HG03565 (cell line): ENCODE data around the gene IGFBP2.

Experiments used
- ATAC-seq: cut with Tn5 transposase; IDR thresholded peaks from one replicate; pipeline ENCODE4 v1.9.1; 2021; ENCODE audit warnings: mild to moderate bottlenecking, moderate library complexity; ENCODE audit not compliant: unreplicated experiment

IGFBP2 gene

DNA sequence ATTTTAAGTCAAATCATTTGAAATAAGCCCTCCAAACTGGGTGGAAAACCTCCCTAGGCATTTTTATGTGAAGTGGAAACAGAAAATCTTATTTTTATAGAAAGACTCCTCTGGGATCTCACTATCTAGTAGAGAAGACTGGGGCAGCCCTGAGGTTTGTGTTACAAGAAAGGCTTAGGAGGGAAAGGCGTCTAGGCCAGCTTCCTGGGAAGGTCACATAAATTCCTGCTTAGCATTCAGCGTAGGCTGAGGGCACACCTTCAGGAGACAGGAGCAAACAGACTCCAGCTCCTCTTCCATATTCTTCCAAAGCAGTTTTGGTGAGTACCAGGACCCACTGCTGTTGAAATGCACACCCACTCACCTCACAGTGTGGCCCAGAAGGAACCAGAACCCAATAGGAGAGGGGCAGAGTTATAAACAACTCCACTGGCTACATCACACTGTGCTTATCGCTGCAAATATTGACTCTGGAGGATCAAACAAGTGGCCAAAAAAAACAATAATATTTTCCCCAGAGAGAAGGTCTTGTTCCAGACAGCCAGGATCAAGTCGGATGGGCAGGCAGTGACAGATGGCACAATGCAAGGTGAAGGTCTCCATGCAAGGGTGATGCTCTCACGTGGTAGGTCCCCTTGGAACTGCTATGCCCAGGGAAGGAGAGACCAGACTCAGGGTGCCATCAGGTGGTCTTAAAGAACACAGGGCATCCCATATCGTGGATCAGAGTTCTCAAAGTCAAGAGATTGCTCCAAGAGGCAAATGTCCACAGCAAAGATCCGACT lies 17.7 kb upstream of the IGFBP2 start:
- no peak for ATAC-seq

- ATAC-seq = no peak
These were observed 17.0 kb upstream of the IGFBP2 start for GRCh38 chr2:216616083-216616678.

DNA sequence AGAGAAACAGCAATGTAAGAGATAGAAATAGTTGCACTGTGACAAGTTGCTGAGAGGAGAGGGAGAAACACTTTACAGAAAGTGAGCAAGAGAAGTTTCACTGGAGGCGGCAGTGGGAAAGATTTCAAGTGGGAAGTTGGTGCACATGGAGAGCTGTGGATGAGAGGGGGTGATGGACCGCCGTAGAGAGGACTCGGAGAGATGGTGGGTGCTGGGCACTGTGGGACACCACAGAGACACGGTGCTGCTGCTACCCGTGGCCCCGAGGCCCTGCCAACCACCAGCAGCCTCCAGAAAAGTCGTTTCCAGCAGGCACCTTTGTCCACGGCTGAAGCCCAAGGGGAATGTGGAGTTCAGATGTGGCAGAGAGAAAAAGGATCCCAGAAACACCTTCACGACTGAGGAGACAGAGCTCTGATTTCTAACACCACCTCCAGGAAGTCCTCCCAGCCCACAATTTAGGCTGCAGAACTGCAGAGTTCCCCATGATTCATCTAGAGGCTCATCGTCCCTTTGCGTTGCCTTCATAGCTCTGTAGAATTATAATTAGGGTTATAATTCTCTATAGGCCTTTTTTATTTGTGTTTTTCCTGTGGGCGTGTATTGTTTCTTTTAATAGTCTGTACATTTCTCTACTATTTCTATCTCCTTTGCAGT lies 15.9 kb upstream of the IGFBP2 start:
- ATAC-seq = no peak

DNA sequence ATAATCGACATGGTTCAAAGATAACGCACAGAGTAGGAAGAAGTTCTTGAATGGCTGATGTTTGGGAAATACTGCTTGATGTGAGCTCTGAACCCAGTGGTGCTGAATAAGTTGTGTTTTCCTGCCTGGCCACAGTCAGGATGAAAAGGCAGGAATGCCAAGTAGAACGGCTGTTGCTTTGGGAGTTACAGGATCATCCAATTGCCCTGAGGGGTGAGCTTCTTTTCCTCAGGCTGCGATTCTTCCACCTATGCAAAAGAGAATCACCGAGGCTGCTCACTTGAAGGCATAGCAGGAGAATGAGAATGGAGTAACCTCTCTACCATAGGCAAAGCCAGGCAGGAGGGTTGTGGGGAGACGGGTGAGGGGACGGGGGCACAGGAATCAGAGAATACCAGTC lies 14.4 kb upstream of the IGFBP2 start:
- ATAC-seq = no peak

DNA sequence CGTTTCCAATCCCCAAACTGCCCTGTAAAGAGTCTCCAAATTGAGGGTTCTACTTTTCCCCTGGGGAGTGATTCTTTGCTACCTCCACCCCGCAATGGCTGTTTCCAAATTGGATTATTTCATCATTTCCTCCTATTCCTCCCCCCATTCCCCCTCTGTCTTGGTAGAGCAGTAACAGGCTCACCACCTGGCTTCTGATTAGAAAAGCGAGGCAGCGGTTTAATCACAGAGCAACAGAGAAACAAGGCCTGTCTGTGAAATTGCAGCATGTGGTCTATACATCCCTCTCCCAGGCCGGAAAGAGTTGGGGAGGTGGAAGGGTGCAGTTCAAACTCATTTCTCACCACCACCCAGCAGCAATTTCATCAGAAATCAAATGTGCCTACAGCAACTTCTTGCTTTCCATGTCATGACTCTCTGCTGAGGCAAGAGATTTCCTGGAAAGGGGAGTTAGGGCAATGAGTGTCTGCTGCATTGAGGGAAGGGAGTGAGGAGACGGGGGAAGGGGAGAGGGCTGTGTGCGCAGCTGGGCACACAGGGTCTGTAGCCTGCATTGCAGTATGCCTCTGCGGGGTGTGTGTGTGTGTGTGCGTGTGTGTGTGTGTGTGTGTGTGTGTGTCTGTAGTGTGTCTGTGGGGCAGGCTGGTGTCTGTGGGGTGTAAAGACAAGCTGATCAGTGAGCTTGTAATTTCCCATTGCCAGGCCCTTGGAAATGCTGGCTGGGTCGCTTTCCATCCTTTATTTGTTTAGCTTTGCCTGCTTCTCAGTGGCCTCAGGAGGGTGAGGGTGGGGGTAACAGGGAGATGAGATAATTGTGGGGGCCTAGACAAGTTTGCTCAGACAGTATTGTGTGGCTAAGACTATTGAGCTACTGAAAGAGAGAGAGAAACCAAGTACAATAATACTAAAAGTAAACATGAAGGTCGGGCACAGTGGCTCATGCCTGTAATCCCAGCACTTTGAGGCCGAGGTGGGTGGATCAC lies 13.5 kb upstream of the IGFBP2 start:
- no peak for ATAC-seq

GRCh38 chr2:216620786-216621185 lies 12.4 kb upstream of the IGFBP2 start:
- ATAC-seq = no peak

DNA sequence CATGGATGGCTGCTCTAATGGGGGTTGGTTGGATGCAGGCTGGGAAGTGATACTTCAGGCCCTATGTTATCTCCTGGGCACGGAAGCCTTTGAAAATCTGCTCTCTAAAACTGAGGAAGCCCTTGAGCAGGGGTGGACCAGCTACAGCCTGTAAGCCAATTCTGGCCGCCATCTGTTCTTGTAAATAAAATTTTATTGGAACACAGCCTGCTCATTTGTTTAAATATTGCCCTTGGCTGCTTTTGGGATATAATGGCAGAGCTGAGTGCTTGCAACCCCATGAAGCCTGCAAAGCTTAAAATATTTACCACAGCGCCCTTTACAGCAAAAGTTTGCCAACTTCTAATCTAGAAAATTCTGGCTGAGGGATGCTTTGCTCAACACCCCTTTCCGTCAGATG lies 11.9 kb upstream of the IGFBP2 start:
- ATAC-seq = no peak

DNA sequence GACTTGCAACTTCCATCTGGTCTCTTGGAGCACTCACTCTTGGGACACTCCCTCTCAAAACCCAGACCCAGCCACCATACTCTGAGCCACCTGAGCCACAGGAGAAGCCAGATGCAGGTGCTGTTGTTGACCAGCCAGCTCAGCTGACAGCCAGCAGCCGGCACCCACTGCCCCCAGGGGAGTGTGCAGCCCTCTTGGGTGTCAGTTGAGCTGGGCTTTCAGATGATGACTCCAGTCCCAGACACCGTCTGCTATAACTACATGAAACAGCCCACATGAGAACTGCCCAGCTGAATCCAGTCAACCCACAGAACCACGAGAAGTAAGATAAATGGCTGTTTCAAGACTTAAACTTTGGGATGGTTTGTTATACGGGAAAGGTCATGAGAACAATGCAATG lies 10.7 kb upstream of the IGFBP2 start:
- ATAC-seq = no peak

DNA sequence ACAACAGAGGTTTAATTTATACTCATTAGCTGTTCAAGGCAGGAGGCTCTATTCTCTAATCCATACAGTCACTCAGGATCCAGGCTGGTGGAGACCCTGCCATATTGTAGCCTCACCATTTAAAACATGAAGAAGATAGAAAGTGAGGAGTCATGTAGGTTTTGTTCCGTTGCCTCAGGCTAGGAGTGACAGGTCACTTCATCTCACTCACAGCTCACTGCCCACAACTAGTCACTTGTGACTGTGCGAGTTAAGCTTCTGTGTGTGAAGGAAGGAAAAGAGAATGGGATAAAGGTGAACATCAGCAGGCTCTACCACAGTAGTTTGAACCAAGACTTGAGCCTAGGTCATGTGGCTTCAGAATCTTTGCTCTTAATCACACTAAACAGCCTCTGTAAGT lies 9.0 kb upstream of the IGFBP2 start:
- ATAC-seq = no peak

DNA sequence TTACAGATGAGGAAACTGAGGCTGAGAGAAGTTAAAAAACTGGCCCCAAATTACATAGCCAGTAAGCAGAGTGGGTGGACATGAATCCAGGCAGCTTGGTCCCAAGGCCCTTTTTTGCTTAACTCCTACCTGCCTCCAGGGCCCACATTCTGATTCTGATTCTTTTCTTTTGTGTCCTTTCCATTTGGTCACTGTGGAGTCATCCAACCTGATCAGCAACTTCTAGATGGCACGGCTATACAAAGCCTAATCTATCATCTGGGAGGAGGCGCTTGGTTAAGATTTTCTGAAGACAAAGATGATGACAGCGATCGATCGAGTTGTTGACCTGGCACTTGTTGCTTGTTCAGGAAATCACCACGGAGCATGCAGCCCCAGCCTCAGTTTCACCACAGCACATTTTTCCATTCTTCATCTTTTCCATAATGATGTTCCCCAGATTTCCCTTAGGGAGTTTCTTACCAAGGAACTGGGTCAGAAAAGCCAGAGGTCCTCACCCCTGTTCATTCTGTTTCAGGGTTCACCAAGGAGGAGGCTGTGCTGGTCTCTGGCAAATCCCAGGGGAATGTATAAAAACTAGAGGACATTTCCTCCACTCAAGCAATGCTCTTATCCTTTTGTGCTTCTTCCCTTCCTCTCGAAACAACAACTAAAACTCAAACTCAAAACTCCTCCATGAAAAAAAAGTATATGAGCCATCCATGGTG lies 6.9 kb upstream of the IGFBP2 start:
- ATAC-seq = no peak

DNA sequence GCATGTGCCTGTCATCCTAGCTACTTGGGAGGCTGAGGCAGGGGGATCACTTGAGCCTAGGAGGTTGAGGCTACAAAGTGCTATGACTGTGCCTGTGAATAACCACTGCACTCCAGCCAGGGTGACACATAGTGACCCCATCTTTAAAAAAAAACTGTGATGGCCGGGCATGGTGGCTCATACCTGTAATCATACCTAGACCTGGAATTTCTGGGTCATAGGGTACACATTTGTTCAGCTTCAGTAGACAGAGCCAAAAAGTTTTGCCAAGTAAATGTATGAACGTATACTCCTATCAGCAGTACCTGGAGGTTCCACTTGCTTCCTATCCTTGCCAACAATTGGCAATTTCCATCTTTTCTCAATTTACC lies 6.4 kb upstream of the IGFBP2 start:
- no peak for ATAC-seq

- no peak for ATAC-seq
These were observed 3.4 kb upstream of the IGFBP2 start for GRCh38 chr2:216629784-216630183.

DNA sequence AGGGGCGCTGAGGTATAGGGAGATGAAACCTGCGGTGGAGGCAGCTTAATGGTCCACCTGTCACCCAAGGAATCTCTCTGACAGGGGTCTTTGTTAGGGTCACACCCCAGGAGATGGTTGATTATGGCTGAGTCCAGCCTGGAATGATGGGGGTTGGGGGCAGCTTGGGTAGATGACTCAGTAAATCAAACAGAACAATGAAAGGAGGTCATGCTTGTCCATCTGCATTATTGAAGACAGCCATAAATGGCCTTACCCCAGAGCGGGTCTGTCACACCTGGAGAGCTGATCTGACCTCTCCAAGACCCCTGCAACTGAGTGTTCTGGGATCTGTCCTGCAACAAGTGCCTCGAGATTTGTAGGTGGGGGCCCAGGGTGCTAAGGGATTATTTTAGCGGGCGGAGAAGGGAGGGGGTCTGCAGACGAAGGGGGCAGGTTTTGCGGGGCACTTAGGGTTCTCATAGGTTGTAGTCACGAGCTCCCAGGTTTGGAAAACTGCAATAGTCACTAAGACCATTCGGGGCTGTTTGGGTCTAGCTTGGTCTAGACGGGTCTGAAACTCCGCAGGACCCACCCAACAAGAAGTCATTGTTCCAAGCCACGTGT lies 771 bp upstream of the IGFBP2 start:
- no peak for ATAC-seq

GRCh38 chr2:216633616-216634369 lies 573 bp downstream of the IGFBP2 start:
- no peak for ATAC-seq

DNA sequence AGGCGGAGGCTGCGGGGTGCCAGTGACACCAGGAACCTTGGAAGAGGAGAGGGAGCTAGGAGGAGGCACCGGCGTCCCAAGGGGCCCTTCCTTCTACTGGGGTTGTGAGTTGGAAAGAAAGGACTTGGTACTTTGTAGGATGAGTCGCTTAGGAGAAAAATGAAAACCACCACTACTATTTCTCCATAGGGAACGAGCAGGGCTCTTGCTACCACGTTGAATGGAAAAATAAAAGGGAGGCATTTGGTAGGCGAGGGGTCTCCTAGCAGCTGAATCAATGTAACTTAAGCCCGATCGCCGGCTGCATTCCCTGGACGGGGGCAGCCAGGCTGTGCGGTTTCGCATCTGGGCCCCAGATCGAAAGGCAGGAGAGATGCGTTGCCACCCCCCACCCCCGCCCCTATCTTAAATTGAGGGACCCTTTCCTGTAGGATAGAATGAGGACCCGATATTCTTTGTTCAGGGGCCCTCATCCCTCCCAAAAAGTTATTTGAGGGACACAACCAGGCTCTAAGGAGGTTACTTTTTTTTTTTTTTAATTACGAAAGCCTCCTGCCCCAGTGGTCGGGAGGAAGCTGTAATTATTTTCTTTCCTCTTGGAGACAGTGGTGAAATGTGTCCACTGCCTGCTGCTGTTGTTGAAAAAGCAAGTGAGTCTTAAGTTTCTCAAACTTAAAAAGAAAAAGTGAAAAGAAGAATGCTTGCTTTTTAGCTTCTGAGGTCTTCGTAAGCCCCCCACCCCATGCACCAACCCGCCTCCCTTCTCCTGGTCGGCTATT lies 1.3 kb downstream of the IGFBP2 start:
- no peak for ATAC-seq

DNA sequence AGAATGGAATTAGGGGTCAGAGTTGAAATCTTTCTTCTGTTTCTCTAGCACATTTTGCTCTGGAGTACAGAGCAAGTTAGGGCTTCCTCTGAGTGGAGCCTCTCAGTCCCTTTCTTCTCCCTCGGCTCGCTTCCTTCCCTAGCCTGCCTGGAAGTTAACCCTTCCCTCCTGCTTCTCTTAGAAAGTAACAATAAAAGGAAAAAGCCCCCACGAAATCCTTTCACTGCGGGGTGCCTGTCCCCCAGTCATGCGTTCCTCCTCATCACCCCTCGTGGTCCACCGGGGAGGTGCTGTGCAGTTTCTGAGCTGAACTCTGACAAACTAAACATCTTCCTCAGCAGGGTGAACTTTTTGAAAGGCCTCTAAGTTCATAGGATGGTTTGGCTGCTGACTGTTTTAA lies 2.0 kb downstream of the IGFBP2 start:
- ATAC-seq = no peak

DNA sequence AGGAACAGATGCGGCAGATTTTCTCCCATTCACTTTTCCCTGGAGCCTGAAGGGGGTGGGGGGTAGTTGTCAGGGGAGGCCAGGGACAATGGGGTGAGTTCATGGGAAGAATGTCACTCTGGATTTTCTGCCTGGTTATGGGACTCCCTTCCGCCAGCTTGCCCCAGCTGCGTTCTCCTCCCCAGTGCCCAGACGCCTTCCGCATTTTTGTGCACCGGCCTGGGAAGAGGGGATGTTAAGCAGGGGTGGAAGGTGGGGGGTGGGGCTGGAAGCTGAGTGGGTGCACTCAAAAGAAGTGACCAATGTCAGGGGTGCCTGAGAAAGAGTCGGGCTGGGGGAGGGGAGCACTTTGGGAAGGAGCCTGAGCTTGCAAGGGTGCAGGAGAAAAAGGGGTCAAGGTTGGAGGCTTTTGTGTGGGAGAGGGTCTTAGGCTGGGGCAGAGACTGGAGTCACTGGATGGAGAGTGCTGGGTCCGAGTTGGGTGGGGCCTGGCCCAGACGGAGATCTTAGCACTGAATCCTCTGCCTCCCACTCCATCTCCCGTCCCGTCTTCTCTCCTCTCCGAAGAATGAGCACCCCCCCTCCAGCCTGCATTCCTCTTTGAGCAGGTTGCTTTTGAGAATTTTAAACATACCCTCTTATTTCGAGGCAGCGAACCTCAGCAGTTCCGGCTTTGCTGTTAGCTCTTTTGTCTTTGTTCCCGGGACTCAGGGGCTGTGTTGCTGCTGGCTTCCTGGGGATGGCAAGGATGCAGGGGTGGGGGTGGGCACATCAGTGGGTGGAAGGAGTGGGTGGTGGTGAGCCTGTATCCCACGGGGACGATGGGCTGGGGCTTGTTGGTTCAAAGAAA lies 2.7 kb downstream of the IGFBP2 start:
- ATAC-seq = no peak
